ENCODE measurements around the gene PLCB1.

GRCh38 chr20:8309634-8310033 lies 177.6 kb downstream of the PLCB1 start:
- TF ChIP-seq CTCF (IDR thresholded peaks at IDR 0.05) = no peak
- no peak for TF ChIP-seq POLR2A (IDR thresholded peaks at IDR 0.05)

Measured in uterus (tissue), 2 donors.